Astrocyte of the spinal cord (primary cell): ENCODE data around the gene EPB41L3.

Experiments used
- DNase-seq: peaks from one replicate; pipeline ENCODE4 v3.0.0; 2011; ENCODE audit warnings: low read depth, low spot score
- H3K4me3 ChIP-seq: 2 replicates; pipeline ENCODE4 v1.5.1; 2011; ENCODE audit warnings: low read depth, mild to moderate bottlenecking, low read length, moderate library complexity
- CTCF ChIP-seq: IDR thresholded peaks from 2 replicates; pipeline ENCODE4 v1.5.1; 2012; ENCODE audit warnings: low read depth, mild to moderate bottlenecking, low read length, inconsistent platforms
- in situ Hi-C: cut with HindIII; loops from 2 replicates; pipeline ENCODE4 v1.10.0; 2017; ENCODE audit warnings: low sequenced_read_pairs

Gene EPB41L3

GRCh38 chr18:5462227-5462626, 81.6 kb downstream of the EPB41L3 start:
- in situ Hi-C loops, result no loop called here
- H3K4me3 ChIP-seq, result no peak overlapping the region
- no peak for TF ChIP-seq CTCF
- no peak for DNase-seq

GRCh38 chr18:5461041-5461440, 82.8 kb downstream of the EPB41L3 start:
- in situ Hi-C loops, result no loop called here
- DNase-seq, result no peak

GRCh38 chr18:5457462-5457957, 86.3 kb downstream of the EPB41L3 start:
- TF ChIP-seq CTCF, result no peak
- H3K4me3 ChIP-seq, result no peak overlapping the region
- DNase-seq, result no peak
- in situ Hi-C loops, result no loop called here

More at GRCh38 chr18:5461041-5461440, 82.8 kb downstream of the EPB41L3 start:
- no peak overlapping the region for H3K4me3 ChIP-seq
- TF ChIP-seq CTCF, result no peak

GRCh38 chr18:5456577-5457461, 87.0 kb downstream of the EPB41L3 start:
- no peak overlapping the region for H3K4me3 ChIP-seq
- peak; percentile 73 for DNase-seq

GRCh38 chr18:5455674-5456073, 88.1 kb downstream of the EPB41L3 start:
- peak; percentile 82 for DNase-seq
- no peak overlapping the region for H3K4me3 ChIP-seq
- TF ChIP-seq CTCF, result no peak
- in situ Hi-C loops, result no loop called here

More at GRCh38 chr18:5456577-5457461, 87.0 kb downstream of the EPB41L3 start:
- TF ChIP-seq CTCF, result peak; percentile 47
- in situ Hi-C loops, result no loop called here

- no peak for TF ChIP-seq CTCF
- DNase-seq, result no peak
- in situ Hi-C loops, result no loop called here
- no peak overlapping the region for H3K4me3 ChIP-seq
Observed at GRCh38 chr18:5452943-5453443, 90.8 kb downstream of the EPB41L3 start.
